GM19395 (cell line): Measurements from ENCODE around the gene PCDHGB5.
A peak's percentile ranks its signal among the peaks of the same experiment; 100 is the strongest.

Source experiments
- ATAC-seq: cut with Tn5 transposase; IDR thresholded peaks from one replicate; pipeline ENCODE4 v1.9.1; 2021; ENCODE audit warnings: mild to moderate bottlenecking, moderate library complexity; ENCODE audit not compliant: unreplicated experiment

The PCDHGB5 gene

DNA sequence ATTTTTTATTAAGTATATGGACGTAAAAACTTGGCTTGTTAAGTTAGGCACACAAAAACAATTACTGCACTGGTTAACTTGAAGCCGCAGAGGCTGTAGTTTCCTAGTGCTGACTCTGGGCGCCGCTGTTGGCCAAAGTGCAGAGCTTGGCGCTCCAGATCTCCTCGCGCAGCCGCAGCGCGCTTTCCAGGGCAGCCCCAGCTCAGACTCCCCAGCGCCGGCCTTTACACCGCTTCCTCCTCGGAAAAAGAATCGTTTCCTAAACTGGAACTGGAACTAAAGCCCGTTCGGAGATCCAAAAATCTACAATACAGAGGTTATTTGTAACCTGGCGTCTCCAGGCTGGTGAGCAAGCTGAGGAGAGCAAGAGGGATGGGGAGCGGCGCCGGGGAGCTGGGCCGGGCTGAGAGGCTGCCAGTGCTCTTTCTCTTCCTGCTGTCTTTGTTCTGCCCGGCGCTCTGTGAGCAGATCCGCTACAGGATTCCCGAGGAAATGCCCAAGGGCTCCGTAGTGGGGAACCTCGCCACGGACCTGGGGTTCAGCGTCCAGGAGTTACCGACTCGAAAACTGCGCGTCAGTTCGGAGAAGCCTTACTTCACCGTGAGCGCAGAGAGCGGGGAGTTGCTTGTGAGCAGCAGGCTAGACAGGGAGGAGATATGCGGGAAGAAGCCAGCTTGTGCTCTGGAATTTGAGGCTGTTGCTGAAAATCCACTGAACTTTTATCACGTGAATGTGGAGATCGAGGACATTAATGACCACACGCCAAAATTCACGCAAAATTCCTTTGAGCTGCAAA is at the start of gene PCDHGB5:
PCDHGB5 (plus strand) TSS at position 192 of the 796 bp plus-strand sequence; CDS start at position 373, 181 bp downstream.
- ATAC-seq, result peak; percentile 99

DNA sequence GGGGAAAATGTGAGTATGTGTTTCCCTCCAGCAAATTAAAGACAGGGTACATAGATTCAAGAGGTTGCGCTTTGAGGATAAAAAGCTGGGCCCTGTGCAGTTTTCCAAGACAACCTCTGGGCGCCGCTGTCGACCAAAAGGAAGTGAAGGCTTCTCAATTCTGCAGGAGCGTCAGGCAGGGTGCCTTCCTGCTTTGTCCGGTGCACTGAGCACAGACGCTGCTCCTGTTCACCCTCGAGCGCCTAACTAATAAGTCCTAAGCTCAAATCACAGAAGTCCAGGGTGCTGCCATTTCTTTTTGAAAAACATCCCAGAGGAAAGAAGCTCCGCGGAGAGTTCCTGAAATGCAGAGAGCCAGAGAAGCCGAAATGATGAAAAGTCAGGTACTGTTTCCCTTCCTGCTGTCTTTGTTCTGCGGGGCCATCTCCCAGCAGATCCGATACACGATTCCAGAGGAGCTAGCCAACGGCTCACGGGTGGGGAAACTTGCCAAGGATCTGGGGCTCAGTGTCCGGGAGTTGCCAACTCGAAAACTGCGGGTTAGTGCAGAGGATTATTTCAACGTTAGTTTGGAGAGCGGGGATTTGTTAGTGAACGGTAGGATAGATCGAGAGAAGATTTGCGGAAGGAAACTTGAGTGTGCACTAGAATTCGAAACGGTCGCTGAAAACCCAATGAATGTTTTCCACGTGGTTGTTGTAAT is 47.7 kb upstream of the PCDHGB5 start, which contains the start of gene PCDHGB1:
PCDHGB1 (plus strand) TSS at position 183 of the 703 bp plus-strand sequence; CDS start at position 345, 162 bp downstream.
- ATAC-seq, result no peak

GRCh38 chr5:141351591-141351990 is 46.2 kb upstream of the PCDHGB5 start:
- ATAC-seq, result no peak

GRCh38 chr5:141354900-141355469 is 42.8 kb upstream of the PCDHGB5 start, which contains the start of gene PCDHGA4:
Gene PCDHGA4, plus strand, starts transcription at chr5:141355021. Its CDS starts 87 bp downstream, at chr5:141355108.
- ATAC-seq, result no peak

- ATAC-seq, result no peak
Observed at GRCh38 chr5:141355641-141356040, 42.1 kb upstream of the PCDHGB5 start.

DNA sequence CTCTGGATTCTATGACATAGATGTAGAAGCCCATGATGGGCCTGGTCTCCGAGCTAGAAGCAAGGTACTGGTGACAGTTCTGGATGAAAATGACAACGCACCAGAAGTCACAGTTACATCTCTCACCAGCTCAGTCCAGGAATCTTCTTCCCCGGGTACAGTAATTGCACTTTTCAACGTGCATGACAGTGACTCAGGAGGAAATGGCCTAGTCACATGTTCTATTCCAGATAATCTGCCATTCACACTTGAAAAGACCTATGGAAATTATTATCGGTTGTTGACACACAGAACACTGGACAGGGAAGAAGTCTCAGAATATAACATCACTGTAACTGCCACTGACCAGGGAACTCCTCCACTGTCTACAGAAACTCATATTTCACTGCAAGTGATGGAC is 41.6 kb upstream of the PCDHGB5 start:
- ATAC-seq, result no peak

DNA sequence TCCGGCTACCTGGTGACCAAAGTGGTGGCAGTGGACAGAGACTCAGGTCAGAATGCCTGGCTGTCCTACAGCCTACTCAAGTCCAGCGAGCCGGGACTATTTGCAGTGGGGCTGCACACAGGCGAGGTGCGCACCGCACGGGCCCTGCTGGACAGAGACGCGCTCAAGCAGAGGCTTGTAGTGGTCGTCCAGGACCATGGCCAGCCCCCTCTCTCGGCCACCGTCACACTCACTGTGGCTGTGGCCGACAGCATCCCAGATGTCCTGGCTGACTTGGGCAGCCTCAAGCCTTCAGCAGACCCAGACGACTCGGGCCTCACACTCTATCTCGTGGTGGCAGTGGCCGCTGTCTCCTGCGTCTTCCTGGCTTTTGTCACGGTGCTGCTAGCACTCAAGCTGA is 40.8 kb upstream of the PCDHGB5 start:
- ATAC-seq, result no peak

DNA sequence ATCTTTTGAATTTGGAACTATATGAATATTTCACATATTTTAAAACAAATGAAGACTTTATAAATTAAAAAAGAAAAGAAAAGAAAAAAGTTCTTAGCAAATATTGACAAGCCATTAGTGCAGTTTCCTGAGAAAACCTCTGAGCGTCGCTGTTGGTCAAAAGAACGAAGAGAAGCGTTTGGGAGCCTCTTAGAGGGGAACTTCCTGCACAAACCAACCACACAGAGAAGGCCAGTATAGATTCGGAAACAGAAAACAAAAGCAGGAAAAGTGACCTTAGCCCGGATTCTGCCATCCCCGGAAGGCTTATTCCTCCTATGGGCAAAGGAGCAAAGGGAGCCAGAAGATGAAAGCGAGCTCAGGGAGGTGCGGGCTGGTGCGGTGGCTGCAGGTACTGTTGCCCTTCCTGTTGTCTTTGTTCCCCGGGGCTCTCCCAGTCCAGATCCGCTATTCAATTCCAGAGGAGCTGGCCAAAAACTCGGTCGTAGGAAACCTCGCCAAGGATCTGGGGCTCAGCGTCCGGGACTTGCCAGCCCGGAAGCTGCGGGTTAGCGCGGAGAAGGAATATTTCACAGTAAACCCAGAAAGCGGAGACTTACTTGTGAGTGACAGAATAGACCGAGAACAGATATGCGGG is 37.8 kb upstream of the PCDHGB5 start, which contains the start of gene PCDHGB2:
PCDHGB2 (plus strand) TSS at position 205 of the 637 bp plus-strand sequence; CDS start at position 347, 142 bp downstream.
- peak; percentile 84 for ATAC-seq

DNA sequence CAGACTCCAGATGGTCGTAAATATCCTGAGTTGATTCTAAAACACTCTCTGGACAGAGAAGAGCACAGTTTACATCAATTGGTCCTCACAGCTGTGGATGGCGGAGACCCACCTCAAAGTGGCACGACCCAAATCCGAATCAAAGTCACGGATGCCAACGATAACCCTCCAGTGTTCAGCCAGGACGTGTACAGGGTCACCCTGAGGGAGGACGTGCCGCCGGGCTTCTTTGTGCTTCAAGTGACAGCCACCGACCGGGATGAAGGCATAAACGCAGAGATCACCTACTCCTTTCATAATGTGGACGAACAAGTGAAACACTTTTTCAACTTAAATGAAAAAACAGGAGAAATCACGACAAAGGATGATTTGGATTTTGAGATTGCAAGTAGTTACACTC is 37.1 kb upstream of the PCDHGB5 start:
- no peak for ATAC-seq

DNA sequence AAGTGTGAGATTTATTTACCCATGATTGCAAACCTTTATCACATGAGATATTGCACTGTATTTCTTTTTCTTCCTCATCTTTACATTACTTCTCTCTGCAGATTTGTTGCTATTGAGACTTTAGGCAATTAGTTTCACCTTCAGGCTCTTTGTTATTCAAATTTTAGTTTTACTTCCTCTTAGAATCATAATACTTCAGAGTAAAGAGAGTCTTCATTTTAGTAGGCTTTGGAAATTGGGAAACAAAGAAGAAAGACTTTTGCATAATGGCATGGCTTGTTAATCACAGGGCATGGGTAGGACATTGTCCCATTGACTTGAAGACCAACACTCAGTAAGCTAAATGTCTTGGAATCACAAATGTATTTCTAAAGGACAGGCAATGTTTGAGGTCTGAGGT is 35.0 kb upstream of the PCDHGB5 start:
- no peak for ATAC-seq

- ATAC-seq, result no peak
Observed at GRCh38 chr5:141363952-141364660, 33.6 kb upstream of the PCDHGB5 start, which contains the start of gene PCDHGA5. Gene PCDHGA5, plus strand, starts transcription at chr5:141364162. Its CDS starts 169 bp downstream, at chr5:141364331.

DNA sequence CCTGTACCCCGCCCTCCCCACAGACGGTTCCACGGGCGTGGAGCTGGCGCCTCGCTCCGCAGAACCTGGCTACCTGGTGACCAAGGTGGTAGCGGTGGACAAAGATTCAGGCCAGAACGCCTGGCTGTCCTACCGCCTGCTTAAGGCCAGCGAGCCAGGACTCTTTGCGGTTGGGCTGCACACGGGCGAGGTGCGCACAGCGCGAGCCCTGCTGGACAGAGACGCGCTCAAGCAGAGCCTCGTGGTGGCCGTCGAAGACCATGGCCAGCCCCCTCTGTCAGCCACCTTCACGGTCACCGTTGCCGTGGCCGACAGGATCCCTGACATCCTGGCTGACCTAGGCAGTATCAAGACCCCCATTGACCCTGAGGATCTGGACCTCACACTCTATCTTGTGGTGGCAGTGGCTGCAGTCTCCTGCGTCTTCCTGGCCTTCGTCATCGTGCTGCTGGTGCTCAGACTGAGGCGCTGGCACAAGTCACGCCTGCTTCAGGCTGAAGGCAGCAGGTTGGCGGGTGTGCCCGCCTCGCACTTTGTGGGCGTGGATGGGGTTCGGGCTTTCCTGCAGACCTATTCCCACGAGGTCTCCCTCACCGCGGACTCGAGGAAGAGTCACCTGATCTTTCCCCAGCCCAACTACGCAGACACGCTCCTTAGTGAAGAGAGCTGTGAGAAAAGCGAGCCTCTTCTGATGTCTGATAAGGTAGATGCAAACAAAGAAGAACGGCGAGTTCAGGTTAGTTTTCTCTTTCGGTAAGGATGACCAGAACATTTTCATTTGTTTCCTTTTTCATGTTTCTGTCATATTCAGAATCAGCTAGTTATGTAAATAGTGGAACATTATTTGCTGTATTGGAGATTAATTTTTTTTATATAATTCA is 31.5 kb upstream of the PCDHGB5 start:
- no peak for ATAC-seq

GRCh38 chr5:141369994-141370848 is 27.5 kb upstream of the PCDHGB5 start, which contains the start of gene PCDHGB3:
Gene PCDHGB3, plus strand, starts transcription at chr5:141370242. Its CDS starts 153 bp downstream, at chr5:141370395.
- ATAC-seq, result peak; percentile 65

- ATAC-seq, result no peak
Observed at GRCh38 chr5:141371572-141372475, 25.9 kb upstream of the PCDHGB5 start.

- ATAC-seq, result no peak
Observed at GRCh38 chr5:141373673-141374317, 24.0 kb upstream of the PCDHGB5 start, which contains the start of gene PCDHGA6. Gene PCDHGA6, plus strand, starts transcription at chr5:141373891. Its CDS starts 193 bp downstream, at chr5:141374084.

- no peak for ATAC-seq
Observed at GRCh38 chr5:141374627-141375026, 23.1 kb upstream of the PCDHGB5 start.
